HT-29 (cell line): Measurements from ENCODE around the gene MDM4. TPM values are rescaled to one million over a fixed set of nuclear protein-coding genes. Genes with fewer than 3 reads are reported as not detected.
"Not testable (repeated sequence)": the region's sequence is repeated elsewhere in the genome, so short reads cannot be mapped to it uniquely, and the experiment has no call there.

Experiments
- DNase-seq: peaks from one replicate; pipeline ENCODE4 v3.0.0-alpha.2; 2015; ENCODE audit warnings: low spot score
- total RNA-seq: library from RNA; depleted of rRNA; stranded (reverse); fragments of >200 nt; shearing (Covaris generic); gene quantifications from 2 replicates; pipeline ENCODE4 v1.2.3, GENCODE V29; 2014

Gene MDM4
- total RNA-seq, 1 experiment from 2014 or later, result 19.4 TPM

DNA sequence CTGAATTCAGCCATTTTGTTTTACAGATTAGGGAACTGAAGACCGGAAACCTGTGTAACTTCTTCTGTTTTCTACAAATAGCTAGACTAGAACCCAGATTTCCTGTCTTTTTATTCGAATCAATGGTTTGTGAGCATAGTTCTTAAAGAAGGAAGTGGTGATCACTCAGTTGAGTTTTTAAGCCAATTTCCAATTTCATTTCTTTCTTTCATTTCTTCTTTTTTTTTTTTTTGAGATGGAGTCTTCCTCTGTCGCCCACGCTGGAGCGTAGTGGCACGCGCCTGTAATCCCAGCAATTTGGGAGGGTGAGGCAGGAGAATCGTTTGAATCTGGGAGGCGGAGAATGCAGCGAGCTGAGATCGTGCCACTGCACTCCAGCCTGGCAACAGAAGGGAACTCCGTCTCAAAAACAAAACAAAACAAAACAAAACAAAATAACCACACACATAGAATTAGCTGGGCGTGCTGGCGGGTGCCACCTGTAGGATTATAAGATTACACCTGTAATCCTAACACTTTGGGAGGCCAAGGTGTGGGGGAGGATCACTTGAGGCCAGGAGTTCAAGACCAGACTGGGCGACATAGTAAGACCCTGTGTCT is 3.0 kb upstream of the MDM4 start:
- DNase-seq, result no peak

GRCh38 chr1:204514828-204515227 is 1.4 kb upstream of the MDM4 start:
- DNase-seq, result no peak

GRCh38 chr1:204517382-204517781 is 1.2 kb downstream of the MDM4 start:
- DNase-seq, result not testable (repeated sequence)

- DNase-seq, result no peak
Observed at GRCh38 chr1:204520834-204521709, 4.9 kb downstream of the MDM4 start.

DNA sequence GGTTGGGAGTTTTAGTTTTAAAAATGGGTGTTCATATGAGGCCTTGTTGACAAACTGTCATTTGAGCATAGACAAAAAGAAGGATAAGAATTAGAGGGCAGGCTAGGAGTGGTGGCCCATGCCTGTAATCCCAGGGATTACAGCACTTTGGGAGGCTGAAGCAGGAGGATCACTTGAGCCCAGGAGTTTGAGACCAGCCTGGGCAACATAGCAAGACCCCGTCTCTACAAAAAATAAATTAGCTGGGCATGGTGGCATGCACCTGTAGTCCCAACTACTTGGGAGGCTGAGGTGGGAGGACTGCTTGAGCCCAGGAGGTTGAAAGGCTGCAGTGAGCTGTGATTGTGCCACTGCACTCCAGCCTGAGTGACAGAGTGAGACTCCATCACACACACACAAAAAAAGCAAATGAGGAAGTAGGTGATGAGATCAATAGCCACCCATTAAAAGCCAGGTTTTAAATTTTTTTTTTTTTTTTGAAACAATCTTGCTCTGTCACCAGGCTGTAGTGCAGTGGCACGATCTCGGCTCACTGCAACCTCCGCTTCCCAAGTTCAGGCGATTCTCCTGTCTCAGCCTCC is 5.8 kb downstream of the MDM4 start:
- DNase-seq, result not testable (repeated sequence)

DNA sequence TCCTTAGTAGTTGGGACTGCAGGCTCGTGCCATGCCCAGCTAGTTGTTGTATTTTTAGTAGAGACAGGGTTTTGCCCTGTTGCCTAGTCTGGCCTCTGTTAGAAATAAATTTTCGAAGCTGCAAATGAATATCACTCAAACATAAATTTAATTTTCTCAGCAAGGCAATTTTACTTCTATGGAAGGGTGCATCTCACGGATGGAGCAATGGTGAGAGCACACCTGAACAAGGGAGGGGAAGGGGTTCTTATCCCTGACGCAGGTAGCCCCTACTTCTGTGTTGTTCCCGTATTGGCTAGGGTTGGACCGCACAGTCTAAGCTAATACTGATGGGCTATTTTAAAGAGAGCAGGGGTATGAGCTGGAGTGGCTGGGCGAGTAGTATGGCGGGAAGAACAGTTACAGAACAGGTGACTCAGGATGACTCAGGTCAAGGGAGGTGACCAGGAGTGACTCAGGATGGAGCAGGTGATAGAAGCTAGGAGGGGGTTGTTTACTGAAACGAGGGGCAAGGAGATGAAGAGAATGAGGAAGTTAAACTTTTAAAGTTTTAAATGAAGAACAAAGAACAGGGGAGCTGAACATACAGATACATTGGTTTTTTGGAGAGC is 7.5 kb downstream of the MDM4 start:
- DNase-seq, result no peak

- no peak for DNase-seq
Observed at GRCh38 chr1:204524986-204525385, 8.8 kb downstream of the MDM4 start.

- no peak for DNase-seq
Observed at GRCh38 chr1:204528241-204528640, 12.0 kb downstream of the MDM4 start.

DNA sequence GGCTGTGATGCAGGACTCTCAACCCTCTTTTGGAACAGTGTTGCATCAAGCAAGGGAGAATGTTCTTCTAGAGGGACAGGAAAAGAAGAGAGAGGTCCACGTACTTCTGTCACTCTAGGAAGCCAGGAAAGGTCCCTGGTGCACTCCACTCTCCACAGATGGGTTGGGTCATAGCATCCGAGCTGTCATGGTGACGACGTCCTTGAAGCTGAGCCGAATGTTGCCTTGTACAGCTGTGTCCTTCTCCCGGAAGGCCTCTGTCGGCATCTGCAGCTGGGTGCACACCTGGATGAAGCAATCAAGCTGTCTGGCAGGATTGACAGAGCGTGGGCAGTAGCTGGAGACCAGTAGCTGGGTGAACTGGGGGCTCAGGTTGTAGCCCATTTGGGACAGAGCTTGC is 12.5 kb downstream of the MDM4 start:
- DNase-seq, result no peak

DNA sequence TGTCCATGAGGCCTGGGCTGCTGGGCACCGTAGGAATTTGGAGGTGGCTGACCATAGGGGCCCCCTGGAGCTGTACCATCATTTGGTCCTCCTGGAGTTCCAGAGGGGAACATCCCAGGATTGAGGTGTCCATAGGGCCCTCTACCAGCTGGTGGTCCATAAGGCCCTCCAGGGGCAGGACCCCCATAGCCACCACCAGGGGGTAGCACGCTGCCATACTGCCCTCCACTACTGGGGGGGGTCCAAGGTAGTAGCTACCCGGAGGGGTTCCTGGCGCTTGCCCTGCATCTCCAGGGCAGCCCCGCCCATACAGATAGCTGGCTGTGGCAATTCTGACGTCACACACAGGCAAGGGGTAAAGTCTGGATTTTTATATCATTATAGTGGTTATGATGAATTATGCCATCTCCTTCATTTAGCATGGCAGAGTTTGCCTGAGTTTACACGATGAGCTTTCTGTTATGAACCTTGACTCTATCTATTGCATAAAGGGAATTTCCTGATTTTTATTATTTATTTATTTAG is 13.2 kb downstream of the MDM4 start:
- no peak for DNase-seq

DNA sequence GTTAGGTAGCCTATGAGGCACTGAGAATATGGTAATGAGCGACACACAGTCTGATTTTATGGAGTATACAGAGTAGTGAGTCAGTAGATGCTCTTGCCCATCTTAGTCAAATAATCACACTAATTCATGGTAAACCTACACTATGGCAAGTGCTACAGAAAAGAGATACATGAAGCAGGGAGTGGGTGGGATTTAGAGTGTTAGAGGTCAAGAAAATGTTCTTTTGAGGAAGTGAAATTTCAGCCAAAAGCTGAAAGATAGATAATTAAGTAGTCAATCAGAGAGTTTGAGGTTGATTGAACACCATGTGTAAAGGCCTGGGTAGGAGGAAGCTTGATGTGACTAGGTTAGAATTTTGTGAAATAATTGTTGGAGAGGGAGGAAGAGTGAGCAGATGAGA is 14.7 kb downstream of the MDM4 start:
- DNase-seq, result no peak

GRCh38 chr1:204532832-204533231 is 16.6 kb downstream of the MDM4 start:
- no peak for DNase-seq

DNA sequence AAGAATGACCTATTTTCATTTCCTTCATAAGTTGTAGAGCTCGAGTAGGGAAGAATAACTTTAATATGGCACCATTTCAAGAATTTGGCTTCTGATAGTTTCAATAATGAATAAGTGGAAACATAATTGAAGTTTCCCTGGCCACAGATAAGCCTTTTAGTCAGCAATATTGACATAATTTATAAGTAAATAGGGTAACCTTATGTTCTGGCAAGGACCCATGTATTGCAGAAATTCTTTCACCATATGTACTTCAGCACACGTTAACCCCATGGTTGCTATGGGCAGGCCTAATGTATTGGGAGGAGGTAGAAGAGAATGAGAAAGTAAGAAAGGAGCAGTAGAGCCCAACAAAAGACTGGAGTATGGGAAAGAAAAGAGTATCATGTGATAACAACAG is 25.4 kb downstream of the MDM4 start:
- no peak for DNase-seq

- no peak for DNase-seq
Observed at GRCh38 chr1:204544321-204544720, 28.1 kb downstream of the MDM4 start.

DNA sequence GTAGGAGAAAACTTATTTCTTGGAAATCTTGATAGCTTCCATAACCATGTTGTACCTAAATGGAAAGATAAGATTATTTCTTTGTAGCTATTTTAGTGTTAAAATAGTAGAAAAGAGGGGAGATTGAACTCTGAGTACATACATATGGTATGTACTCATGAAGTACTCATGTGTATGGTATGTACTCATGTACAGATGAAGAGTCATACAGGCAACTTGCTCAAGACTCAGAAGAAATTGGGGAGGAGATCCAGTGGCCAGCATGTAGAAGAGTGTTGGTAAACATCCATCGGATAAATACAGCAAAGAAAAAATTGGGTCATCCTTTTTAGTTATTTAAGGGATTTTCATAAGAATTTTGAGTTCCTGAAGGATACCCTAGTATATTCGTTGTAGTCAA is 29.0 kb downstream of the MDM4 start:
- no peak for DNase-seq

- no peak for DNase-seq
Observed at GRCh38 chr1:204545881-204546280, 29.7 kb downstream of the MDM4 start.

- DNase-seq, result no peak
Observed at GRCh38 chr1:204548265-204548664, 32.1 kb downstream of the MDM4 start.

DNA sequence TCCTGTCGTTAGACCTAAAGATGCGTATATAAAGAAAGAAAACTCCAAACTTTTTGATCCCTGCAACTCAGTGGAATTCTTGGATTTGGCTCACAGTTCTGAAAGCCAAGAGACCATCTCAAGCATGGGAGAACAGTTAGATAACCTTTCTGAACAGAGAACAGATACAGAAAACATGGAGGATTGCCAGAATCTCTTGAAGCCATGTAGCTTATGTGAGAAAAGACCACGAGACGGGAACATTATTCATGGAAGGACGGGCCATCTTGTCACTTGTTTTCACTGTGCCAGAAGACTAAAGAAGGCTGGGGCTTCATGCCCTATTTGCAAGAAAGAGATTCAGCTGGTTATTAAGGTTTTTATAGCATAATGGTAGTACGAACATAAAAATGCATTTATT is 33.1 kb downstream of the MDM4 start:
- no peak for DNase-seq

DNA sequence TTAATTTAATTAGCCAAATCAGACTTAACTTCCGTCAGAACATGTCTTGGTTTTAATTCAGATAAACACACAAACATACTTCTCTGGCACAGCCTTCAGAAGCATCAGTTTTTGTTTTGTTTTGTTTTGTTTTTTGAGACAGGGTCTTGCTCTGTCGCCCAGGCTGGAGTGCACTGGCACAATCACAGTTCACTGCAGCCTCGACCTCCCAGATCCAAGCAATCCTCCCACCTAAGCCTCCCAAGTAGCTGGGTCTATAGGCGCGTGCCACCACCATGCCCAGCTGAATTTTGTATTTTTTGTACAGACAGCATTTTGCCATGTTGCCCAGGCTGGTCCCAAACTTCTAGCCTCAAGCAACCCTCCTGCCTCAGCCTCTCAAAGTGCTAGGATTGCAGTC is 34.7 kb downstream of the MDM4 start:
- no peak for DNase-seq

GRCh38 chr1:204556458-204557052 is 40.3 kb downstream of the MDM4 start:
- no peak for DNase-seq

DNA sequence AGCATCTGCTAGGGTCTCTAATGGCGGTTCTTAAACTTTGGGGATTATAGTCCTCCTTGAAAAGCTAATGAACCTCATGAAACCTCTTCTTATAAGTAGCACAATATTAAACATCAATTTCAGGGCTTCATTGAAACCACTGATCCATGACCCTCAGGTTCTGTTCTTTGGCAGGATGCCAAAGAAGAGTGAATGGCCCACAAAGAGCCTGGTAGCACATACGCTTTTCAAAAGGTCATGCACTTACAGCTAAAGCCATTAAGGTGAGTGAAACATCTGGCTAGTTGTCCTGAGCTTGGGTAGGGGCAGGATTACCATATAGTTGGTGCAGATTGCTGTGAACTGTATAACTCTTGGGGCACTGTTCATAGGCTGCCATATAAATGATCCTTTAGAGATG is 42.3 kb downstream of the MDM4 start:
- DNase-seq, result no peak

DNA sequence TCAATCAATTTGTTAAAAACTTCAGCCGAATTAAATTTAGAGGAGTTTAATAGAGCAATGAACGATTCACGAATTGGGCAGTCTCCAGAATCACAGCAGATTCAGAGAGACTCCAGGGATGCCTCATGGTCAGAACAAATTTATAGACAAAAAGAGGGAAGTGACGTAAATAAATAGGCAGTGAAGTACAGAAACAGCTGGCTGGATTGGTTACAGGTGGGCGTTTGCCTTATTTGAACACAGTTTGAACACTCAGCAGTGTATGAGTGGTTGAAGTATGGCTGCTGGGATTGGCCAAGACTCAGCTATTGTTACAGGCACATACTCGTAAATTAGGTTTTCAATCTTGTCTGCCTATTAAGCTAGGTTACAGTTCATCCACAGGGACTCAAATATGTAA is 43.8 kb downstream of the MDM4 start:
- not testable (repeated sequence) for DNase-seq
